PC-3 (cell line): ENCODE data around the gene TMEM164. TPM values are rescaled to one million over a fixed set of nuclear protein-coding genes. Genes with fewer than 3 reads are reported as not detected.

Experiments
- ATAC-seq: fragments of 200-7000 bp; cut with Tn5 transposase; 2 replicates; pipeline ENCODE4 v1.9.1; 2020; ENCODE audit warnings: mild to moderate bottlenecking, moderate library complexity
- BruUV-seq: library from RNA; stranded (reverse); fragments of 400-500 nt; replicated peaks from 2 replicates; lab custom pipeline; 2021; lab: Mats Ljungman, UMichigan
- CTCF ChIA-PET: fragments of 300-600 bp; sonication (Branson Sonifier 250); formaldehyde crosslinking; loops from one replicate; lab custom pipeline; 2022; ENCODE audit warnings: antibody characterized with exemption; lab: Charles Lee
- POLR2A ChIA-PET: fragments of 300-600 bp; sonication (Branson Sonifier 250); formaldehyde crosslinking; loops from one replicate; lab custom pipeline; 2022; ENCODE audit warnings: antibody characterized with exemption; ENCODE audit not compliant: unreplicated experiment; lab: Charles Lee
- DNase-seq: peaks from one replicate; pipeline ENCODE4 v3.0.0-alpha.2; 2015
- H2AFZ ChIP-seq: fragments of 300-600 bp; sonication (generic); 2 replicates; pipeline ENCODE4 v1.6.0; 2016; ENCODE audit warnings: antibody characterized with exemption, low read length
- H3F3A ChIP-seq: fragments of 300-600 bp; sonication (generic); one replicate; pipeline ENCODE4 v1.6.0; 2017; ENCODE audit warnings: antibody characterized with exemption, low read length, control low read depth, mild to moderate bottlenecking; ENCODE audit not compliant: unreplicated experiment
- H3K27ac ChIP-seq: fragments of 300-600 bp; sonication (generic); 2 replicates; pipeline ENCODE4 v1.5.1; 2016; ENCODE audit warnings: mild to moderate bottlenecking, low read length
- H3K27me3 ChIP-seq: fragments of 300-600 bp; sonication (generic); 2 replicates; pipeline ENCODE4 v1.6.1; 2016; ENCODE audit warnings: low read length, mixed read lengths
- H3K36me3 ChIP-seq: fragments of 300-600 bp; sonication (generic); 2 replicates; pipeline ENCODE4 v1.6.1; 2016; ENCODE audit warnings: low read depth, mixed run types, low read length, mixed read lengths
- H3K4me1 ChIP-seq: fragments of 300-600 bp; sonication (generic); 2 replicates; pipeline ENCODE4 v1.5.1; 2016; ENCODE audit warnings: low read length; ENCODE audit not compliant: insufficient read depth
- H3K4me2 ChIP-seq: fragments of 300-600 bp; sonication (generic); 2 replicates; pipeline ENCODE4 v1.6.0; 2016; ENCODE audit warnings: low read length
- H3K4me3 ChIP-seq: fragments of 300-600 bp; sonication (generic); 2 replicates; pipeline ENCODE4 v1.5.1; 2016; ENCODE audit warnings: mild to moderate bottlenecking, low read length, mixed read lengths
- H3K79me2 ChIP-seq: fragments of 300-600 bp; sonication (generic); 2 replicates; pipeline ENCODE4 v1.6.1; 2017; ENCODE audit warnings: low read length, mixed read lengths
- H3K9ac ChIP-seq: fragments of 300-600 bp; sonication (generic); 2 replicates; pipeline ENCODE4 v1.6.0; 2016; ENCODE audit warnings: mild to moderate bottlenecking, low read length
- H3K9me2 ChIP-seq: fragments of 300-600 bp; sonication (generic); replicated peaks from 2 replicates; pipeline ENCODE4 v1.6.1; 2016; ENCODE audit warnings: mixed run types, low read length, mixed read lengths
- H3K9me3 ChIP-seq: fragments of 300-600 bp; sonication (generic); 2 replicates; pipeline ENCODE4 v1.6.1; 2016; ENCODE audit warnings: low read length, mixed read lengths
- H4K20me1 ChIP-seq: fragments of 300-600 bp; sonication (generic); 2 replicates; pipeline ENCODE4 v1.6.1; 2016; ENCODE audit warnings: low read length, mixed read lengths
- EZH2 ChIP-seq: fragments of 300-600 bp; sonication (generic); IDR thresholded peaks from one replicate; pipeline ENCODE4 v1.6.1; 2017; ENCODE audit warnings: antibody characterized with exemption, mild to moderate bottlenecking, low read length; ENCODE audit not compliant: unreplicated experiment
- EZH2phosphoT487 ChIP-seq: fragments of 300-600 bp; sonication (generic); IDR thresholded peaks from 2 replicates; pipeline ENCODE4 v1.6.1; 2018; ENCODE audit warnings: mild to moderate bottlenecking, antibody characterized with exemption, low read length, borderline replicate concordance
- intact Hi-C: fragments of 100-400 bp; cut with micrococcal nuclease; formaldehyde crosslinking; loops from 2 replicates; pipeline ENCODE4 v1.9.0; 2023
- total RNA-seq: library from RNA; depleted of rRNA; stranded (reverse); fragments of >200 nt; gene quantifications from 2 replicates; pipeline ENCODE4 v1.2.3, GENCODE V29; 2014
- TF ChIP-seq, protein P1 (sequence below): fragments of 300-600 bp; sonication (generic); conservative IDR thresholded peaks from 2 replicates; pipeline ENCODE4 v1.5.1; 2017; ENCODE audit warnings: antibody characterized with exemption, low read depth, mild to moderate bottlenecking, low read length

TMEM164 gene
- total RNA-seq, 1 experiment from 2014 or later: 26.6 TPM

- no peaks in the 10 kb centered on the region for H4K20me1 ChIP-seq
- no peaks in the 10 kb centered on the region for H3K9me2 ChIP-seq
- ATAC-seq (no peak), DNase-seq (no peak)
- H3K4me2 ChIP-seq: no peak overlapping the region
- H3K9ac ChIP-seq: no peak overlapping the region
- no peak overlapping the region for H3K4me3 ChIP-seq
- BruUV-seq: no TSS peak
- peaks cover 10% of the 10 kb centered on the region; the same call in 1 of the 2 replicates for H3K36me3 ChIP-seq
- intact Hi-C loops: no loop called here
- H3K79me2 ChIP-seq: no peaks in the 10 kb centered on the region
- H3K27me3 ChIP-seq: no peaks in the 10 kb centered on the region
- ChIA-PET CTCF (no interaction called here), POLR2A (no interaction called here)
- H3K9me3 ChIP-seq: no peaks in the 10 kb centered on the region
- TF ChIP-seq EZH2 (no peak), EZH2phosphoT487 (no peak)
- TF ChIP-seq, protein P1, sequence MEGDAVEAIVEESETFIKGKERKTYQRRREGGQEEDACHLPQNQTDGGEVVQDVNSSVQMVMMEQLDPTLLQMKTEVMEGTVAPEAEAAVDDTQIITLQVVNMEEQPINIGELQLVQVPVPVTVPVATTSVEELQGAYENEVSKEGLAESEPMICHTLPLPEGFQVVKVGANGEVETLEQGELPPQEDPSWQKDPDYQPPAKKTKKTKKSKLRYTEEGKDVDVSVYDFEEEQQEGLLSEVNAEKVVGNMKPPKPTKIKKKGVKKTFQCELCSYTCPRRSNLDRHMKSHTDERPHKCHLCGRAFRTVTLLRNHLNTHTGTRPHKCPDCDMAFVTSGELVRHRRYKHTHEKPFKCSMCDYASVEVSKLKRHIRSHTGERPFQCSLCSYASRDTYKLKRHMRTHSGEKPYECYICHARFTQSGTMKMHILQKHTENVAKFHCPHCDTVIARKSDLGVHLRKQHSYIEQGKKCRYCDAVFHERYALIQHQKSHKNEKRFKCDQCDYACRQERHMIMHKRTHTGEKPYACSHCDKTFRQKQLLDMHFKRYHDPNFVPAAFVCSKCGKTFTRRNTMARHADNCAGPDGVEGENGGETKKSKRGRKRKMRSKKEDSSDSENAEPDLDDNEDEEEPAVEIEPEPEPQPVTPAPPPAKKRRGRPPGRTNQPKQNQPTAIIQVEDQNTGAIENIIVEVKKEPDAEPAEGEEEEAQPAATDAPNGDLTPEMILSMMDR: no peak
- no peak overlapping the region for H2AFZ ChIP-seq
- no peak overlapping the region for H3K27ac ChIP-seq
- no peaks in the 10 kb centered on the region for H3F3A ChIP-seq
- H3K4me1 ChIP-seq: no peaks in the 10 kb centered on the region
Observed at GRCh38 chrX:110194977-110195376, 192.1 kb downstream of the TMEM164 start.

DNA sequence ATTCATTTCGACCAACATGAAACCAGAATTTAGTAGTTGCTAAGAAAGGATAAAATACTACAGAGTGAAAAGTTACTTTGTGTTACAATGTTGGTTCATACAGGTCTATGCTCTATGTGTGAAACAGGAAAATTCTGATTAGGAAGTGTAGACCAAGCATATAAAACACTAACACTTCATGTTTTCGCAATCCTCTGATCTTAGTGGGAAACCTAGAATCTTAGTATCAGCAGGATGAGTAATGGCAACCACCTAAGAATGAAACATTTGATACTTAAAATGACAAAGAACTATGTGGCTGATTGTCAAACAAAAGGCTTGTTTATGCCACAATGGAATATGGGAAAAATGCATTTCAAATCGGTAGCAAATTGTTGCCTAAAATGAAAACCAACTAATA is 198.9 kb downstream of the TMEM164 start:
- DNase-seq: peak; percentile 50
- intact Hi-C loops: no loop called here
- no TSS peak for BruUV-seq

GRCh38 chrX:110204986-110205385 is 202.1 kb downstream of the TMEM164 start:
- H3K9ac ChIP-seq: no peak overlapping the region
- intact Hi-C loops: no loop called here
- POLR2A ChIA-PET: no interaction called here

More for the DNA sequence above, 198.9 kb downstream of the TMEM164 start:
- H3K9me2 ChIP-seq: no peaks in the 10 kb centered on the region
- no peaks in the 10 kb centered on the region for H3F3A ChIP-seq
- H3K27me3 ChIP-seq: no peaks in the 10 kb centered on the region
- peaks cover 5% of the 10 kb centered on the region; the same call in 1 of the 2 replicates for H3K36me3 ChIP-seq
- H3K4me1 ChIP-seq: peaks cover 34% of the 10 kb centered on the region
- no peaks in the 10 kb centered on the region for H4K20me1 ChIP-seq
- no peak for ATAC-seq
- H3K79me2 ChIP-seq: 0 out of 2 replicates have a peak, but pooled peaks cover 3% of the 10 kb centered on the region
- TF ChIP-seq EZH2phosphoT487: no peak
- TF ChIP-seq, protein P1: no peak
- H3K4me3 ChIP-seq: no peak overlapping the region
- peak overlapping the region; percentile 61 for H3K27ac ChIP-seq
- 0 out of 2 replicates have a peak overlapping the region, but pooled peaks have one; percentile 9 for H3K9ac ChIP-seq
- H3K9me3 ChIP-seq: no peaks in the 10 kb centered on the region
- H3K4me2 ChIP-seq: no peak overlapping the region
- CTCF ChIA-PET: no interaction called here
- POLR2A ChIA-PET: no interaction called here
- no peak overlapping the region for H2AFZ ChIP-seq

More at GRCh38 chrX:110204986-110205385, 202.1 kb downstream of the TMEM164 start:
- no peaks in the 10 kb centered on the region for H4K20me1 ChIP-seq
- peaks cover 11% of the 10 kb centered on the region; the same call in 1 of the 2 replicates for H3K79me2 ChIP-seq
- peaks cover 56% of the 10 kb centered on the region for H3K4me1 ChIP-seq
- no peaks in the 10 kb centered on the region for H3K27me3 ChIP-seq
- peak overlapping the region; percentile 59 for H3K27ac ChIP-seq
- CTCF ChIA-PET: no interaction called here
- H3K9me2 ChIP-seq: no peaks in the 10 kb centered on the region
- H2AFZ ChIP-seq: no peak overlapping the region
- no peaks in the 10 kb centered on the region; the same call in 1 of the 2 replicates for H3K36me3 ChIP-seq
- DNase-seq (peak; percentile 52), ATAC-seq (peak; percentile 27; the same call in 1 of the 2 replicates)
- no peaks in the 10 kb centered on the region for H3F3A ChIP-seq
- no TSS peak for BruUV-seq
- H3K4me3 ChIP-seq: no peak overlapping the region
- no peak overlapping the region for H3K4me2 ChIP-seq
- TF ChIP-seq EZH2phosphoT487: no peak
- TF ChIP-seq, protein P1: no peak
- no peak for TF ChIP-seq EZH2
- H3K9me3 ChIP-seq: no peaks in the 10 kb centered on the region
